ENCODE results near the gene TTC23L.

- TF ChIP-seq POLR2A (IDR thresholded peaks at IDR 0.05) (no peak), CTCF (IDR thresholded peaks at IDR 0.05) (no peak)
Measured at GRCh38 chr5:34927785-34928184, 88.8 kb downstream of the TTC23L start.

Measured in thyroid gland (tissue), 4 donors.